Middle frontal gyrus (tissue), 1 donor: ENCODE measurements around the gene LRRC45.
A peak's percentile ranks its signal among the peaks of the same experiment; 100 is the strongest.
"Not testable (repeated sequence)": the region's sequence is repeated elsewhere in the genome, so short reads cannot be mapped to it uniquely, and the experiment has no call there.

Source experiments
- DNase-seq: peaks from one replicate; pipeline ENCODE4 v3.0.0-alpha.2; 2015; ENCODE audit warnings: low spot score; ENCODE audit errors: extremely low spot score

The LRRC45 gene

DNA sequence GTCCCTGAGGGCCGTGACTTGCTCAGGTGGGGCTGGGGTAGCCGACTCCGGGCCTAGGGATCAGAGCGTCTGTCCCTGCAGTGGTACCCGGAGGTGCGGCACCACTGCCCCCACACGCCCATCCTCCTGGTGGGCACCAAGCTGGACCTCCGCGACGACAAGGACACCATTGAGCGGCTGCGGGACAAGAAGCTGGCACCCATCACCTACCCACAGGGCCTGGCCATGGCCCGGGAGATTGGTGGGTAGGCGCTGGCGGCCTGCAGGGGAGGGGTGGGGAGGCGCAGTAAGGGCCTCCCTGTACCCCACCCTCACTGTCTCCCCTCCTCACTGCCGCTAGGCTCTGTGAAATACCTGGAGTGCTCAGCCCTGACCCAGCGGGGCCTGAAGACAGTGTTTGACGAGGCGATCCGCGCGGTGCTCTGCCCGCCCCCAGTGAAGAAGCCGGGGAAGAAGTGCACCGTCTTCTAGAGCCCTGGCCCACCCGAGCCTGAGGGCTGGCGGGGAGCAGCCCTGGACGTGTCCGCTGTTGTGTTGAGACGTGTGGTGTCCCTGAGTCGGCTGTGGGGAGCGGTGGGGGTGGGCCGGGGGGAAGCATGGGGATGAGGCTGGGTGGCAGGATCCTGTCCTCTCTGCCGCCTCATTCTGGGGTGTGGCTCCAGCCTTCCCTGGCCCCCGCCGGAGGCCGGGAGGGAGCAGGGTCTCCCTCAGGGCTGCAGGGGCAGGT, 10.4 kb downstream of the LRRC45 start:
- DNase-seq, result no peak

DNA sequence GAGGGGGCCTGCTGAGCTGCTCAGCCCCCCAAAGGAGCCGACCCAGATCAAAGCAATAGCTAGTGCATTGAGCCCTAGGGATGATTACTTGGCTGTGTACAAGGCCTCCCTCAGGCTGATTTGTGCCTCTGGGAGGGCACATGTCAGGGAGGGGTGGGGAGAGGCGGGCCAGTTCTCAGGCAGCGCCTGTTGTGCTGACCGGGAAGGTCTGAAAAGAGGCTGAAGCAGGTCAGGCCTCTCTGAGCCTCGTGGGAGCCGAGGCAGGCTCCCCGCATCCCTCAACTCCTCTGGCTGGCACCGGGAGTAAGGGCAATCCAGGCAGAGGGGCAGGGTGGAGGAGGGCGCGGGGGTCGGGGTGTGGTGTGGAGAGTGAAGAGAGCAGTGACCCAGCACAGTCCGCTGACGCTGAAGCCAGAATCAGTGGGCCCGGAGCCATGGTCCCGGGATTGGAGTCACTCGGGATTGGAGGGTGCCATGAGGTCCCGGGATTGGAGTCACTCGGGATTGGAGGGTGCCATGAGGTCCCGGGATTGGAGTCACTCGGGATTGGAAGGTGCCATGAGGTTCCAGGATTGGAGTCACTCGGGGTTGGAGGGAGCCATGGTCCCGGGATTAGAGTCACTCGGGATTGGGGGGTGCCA, 11.4 kb downstream of the LRRC45 start:
- no peak for DNase-seq

DNA sequence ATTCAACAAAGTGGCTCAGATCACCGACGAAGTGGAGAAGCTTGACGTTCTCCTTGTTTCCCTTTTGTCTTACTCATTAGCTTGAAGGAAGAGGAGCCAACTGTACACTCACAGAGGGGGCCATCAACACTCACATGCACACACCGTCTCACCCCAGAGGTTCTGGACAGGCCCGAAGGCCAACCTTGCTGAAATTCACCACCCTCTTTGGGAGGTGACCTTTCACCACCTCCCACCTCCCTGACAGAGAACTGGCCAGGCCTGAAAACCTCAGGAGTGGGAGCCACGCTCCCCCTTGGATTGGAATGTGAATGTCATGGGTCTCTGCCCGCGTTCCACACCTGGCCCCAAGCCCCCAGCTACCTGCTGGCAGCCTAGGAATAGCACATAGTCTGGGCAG, 12.4 kb downstream of the LRRC45 start:
- DNase-seq, result no peak

DNA sequence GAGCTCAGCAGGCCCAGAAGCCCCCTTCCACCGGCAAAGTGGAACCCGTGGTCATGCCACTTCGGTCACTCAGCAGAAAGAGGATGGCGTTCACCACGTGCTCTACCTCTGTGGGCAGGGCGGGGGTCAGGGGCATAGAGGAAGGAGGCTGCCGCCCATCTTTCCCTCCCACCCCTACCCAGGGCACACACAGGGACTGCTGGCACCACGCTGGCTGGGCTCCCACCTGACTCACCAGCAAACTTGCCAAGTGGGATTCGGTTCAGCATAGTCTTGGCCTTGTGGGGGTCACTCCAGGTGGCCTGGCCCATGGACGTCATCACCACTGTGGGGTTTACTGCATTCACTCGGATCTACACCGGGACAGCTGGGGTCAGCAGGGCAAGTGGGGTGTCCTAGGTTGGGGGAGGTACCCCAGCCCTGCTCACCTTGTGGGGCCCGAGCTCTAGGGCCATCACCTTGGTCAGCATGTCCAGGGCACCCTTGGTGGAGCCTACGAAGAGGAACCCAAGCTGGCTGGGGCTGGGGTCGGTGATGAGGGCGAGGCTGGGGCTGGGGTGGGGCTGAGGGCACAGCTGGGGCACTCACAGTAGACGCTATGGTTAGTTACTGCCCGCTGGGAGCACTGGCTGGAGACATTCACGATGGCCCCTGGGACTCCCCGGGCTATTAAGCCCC, 13.0 kb downstream of the LRRC45 start:
- no peak for DNase-seq

DNA sequence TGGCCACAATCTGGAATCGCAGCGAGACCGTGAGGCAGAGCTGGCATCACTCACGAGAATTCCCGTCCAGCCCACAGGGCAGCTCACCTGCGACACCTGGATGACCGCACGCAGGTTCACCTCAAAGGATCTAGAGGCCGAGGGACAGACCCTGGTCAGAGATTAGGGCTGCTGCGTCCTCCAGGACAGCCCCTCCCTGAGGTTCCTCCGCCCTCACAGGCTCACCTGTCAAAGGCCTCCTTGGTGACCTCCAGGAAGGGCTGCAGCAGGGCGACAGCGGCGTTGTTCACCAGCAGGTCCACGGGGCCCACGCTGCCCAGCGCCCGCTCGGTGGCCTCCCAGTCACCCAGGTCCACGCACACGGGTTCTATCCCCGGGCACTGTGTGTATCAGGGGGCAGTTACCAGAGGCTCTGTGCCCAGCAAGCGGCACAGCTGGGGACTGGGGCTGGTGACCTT, 13.6 kb downstream of the LRRC45 start:
- no peak for DNase-seq

DNA sequence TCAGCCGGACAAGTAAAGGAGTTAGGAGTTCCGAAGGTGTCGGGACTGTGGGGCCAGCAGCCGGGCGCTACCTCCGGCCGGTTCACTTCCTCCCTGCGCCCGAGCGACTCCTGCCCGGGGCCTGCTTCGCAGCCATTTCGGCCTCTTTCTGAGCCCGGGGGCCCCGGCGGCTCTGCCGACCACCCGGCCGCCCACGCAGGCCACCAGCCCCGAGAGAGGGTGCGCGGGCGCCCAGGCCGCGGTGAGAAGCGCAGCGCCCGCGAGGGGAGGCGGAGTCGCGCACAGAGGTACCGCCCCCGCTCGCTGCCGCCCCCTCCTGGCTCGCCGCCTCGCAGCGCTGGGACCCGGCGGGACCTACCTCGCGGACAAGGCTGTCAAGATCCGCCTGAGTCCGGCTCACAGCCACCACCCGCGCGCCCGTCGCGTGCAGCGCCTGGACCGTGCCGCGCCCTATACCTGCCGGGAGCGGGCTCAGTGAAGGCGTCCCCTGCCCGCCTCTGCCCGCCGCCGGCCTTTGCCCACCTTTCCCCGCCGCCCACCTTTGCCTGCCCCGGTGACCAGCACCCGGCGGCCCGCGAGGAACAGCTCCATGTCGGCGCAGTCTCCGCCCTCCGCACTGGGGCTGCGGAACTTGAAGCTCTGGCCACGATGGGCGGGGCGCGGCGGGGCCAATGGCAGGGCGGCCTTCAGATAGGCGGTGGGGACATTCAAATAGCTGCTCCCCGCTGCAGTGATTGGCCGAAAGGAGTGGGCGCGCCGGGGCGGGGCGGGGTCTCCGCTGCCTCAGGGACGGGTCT, 14.2 kb downstream of the LRRC45 start, which contains the start of gene DCXR:
DCXR (minus strand) TSS at position 606 of the 797 bp plus-strand sequence; CDS start at position 591, 15 bp downstream.
- peak; percentile 84 for DNase-seq

DNA sequence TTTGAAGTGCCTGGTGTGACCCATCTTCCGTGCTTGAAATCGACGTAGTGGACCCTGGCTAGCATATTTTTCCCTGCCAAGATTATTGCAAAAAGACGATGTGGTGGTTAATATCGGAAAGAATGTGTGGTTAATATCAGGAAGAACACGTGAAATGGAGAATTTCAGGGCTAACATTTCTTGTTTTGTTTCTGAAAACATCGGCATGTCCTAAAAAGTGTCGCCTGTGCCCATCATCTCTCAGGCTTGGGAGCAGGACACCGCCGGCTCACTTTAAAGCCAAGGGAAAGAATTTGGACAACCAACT, 14.7 kb downstream of the LRRC45 start:
- no peak for DNase-seq

DNA sequence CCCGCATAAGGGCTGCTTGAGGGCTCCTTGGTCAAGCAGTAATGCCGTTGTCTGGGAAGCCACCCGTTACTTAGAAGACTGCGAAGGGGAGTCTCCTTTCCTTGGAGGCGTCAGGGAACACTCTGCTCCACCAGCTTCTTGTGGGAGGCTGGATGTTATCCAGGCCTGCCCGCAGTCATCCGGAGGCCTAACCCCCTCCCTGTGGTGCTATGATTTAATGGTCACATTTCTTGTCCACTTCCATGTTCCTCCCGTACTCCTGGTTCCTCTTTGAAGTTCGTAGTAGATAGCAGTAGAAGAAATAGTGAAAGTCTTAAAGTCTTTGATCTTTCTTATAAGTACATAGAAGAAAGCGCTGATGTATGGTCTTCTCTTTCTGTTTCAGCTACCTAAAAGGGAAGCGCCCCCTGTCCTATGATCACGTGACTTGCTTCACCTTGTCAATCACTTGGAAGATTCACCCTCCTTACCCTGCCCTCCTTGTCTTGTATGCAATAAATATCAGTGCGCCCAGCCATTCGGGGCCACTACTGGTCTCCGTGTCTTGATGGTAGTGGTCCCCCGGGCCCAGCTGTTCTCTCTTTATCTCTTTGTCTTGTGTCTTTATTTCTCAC, 15.8 kb downstream of the LRRC45 start:
- not testable (repeated sequence) for DNase-seq

DNA sequence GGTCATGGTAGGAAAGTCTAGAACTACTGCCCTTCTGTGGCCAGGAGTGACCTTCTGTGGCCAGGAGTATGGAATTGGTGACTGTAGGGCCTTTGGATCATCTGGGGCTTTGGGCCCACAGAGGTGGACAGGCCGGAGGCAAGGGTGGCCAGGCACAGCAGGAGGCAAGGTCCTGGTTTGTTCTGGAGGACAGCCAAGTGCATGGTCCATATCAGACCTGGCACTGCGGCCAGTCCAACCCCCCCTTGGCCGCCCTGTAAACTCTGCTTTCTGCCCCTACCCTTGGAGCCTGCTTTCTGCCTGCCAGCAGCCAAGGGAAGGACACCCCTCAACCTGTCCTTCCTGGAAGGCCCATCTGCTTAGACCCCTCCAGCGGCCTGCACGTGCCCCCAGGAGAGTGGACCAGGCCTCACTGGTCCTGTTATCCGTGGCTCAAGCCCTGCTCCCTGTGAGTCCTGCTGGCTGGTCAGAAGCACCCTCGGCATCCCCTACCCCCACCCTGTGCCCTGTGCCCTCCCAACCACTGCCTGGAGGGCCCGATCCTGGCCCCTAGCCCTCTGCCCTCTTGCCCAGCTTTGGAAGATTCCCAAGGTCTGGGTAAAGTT, 16.7 kb downstream of the LRRC45 start:
- no peak for DNase-seq

DNA sequence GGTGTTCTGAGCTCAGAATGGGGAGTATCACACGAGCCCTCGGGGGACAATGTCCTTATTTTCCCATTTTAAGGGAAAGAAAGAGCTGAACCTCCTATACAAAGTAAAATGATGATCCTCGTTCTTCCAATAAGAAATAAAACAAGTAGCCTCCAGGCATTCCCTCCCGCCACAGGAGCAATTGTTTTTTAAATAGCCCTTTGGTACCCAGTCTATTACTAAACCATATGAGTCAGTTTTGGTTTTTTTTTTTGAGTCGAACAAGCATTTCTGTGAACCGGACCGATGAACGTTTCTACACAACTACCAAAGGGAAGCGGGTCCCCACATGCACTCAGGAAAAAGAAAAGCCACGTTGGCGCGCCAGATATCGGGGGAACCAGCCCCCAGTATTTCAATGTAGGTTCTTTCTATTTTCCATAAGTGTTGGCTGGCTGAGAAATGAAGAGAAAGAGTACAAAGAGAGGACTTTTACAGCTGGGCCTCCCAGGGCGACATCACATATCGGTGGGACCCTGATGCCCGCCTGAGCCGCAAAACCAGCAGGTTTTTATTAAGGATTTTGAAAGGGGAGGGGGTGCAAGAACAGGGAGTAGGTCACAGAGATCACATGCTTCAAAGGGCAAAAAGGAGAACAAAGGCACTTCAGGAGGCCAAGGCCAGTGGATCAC, 18.2 kb downstream of the LRRC45 start:
- DNase-seq, result no peak

DNA sequence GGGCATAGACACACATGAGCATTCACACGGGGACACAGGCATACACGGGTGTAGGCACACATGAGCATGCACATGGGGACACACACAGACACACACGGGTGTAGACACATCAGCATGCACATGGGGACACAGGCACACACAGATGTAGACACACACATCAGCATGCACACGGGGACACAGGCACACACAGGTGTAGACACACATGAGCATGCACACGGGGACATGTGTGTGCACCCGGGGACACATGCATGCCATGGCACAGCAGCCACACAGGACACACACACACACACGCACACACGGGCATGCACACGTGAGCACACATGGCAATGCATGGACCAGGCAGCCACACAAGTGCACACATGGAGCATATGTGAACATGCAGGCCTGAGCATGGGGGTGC, 19.5 kb downstream of the LRRC45 start:
- DNase-seq, result no peak

DNA sequence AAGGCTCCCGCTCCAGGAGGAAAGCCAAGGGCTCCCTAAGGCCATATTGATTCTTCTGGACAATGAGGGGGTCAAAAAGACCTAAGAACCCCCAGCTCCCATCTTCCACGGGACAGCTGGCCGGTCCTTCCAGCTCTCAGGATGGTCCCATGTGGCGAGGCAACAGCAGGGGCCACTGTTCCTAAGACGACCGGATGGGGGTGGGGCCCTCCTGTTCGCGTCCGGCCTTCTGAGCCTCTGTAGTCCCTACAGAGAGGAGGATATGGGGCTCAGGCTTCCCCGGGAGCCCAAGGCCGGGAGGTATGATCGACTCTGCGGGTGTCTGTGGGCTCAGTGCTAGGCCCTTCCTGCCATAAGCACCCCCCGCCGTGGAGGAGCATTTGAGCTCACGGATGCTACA, 20.4 kb downstream of the LRRC45 start:
- no peak for DNase-seq

DNA sequence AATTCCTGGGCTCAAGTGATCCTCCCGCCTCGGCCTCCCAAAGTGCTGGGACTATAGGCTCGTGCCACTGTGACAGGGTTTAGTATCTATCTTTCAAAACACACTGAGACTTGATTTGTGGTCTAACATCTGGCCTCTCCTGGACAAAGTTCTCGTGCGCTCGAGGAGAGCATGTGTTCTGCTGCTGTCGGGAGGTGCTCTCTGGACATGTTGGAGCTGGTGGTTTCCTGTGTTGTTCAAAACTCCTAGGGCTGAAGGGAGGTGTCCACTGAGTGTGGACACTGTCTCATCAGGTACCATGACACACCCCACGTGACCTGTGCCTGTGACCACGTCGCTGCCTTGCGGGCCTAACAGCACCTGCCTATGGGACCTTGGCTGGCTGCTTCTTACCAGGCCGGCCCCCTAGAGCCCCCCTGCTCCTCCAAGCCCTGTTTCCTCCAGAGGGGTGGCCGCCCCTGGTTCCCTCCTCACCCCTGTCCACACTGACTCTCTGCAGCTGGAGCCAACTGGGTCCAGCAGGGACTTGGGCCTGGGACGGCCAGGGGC, 22.9 kb downstream of the LRRC45 start:
- no peak for DNase-seq

DNA sequence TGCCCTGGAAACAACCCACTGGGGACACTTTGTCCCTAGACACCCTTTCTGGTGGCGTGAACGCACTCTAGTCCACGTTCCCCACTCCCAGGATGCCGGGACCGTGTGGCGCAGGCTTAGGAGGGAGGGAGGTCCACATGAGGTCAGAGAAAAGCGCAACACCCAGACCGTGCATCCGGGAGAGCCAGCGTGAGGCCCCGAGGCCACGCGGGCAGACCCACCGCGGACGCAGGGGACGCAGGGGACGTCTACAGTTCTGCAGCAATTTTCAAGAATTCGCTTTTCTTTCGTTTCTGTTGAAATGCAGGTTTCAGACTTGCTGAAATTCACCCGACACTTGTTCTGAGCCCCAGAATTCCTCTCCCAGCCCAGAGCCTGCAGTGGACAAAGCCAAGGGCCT, 23.8 kb downstream of the LRRC45 start:
- no peak for DNase-seq

DNA sequence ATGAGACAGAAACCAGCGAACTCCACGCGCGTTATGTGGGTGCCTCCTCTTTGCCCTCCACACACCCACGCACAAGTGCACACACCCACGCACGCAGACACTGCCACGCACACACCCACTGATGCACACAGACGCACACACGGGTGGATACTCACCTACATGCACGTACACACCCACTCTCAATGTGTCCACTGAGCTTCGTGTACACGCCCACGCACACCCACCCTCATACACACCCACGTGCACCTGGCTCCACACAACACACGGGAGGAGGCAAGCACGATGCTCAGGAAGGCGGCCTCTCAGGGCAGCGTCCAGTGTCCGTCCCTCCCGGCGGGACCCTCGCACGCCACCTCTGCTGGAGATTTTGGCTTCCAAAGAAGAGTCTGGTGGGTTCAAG, 24.3 kb downstream of the LRRC45 start:
- no peak for DNase-seq

DNA sequence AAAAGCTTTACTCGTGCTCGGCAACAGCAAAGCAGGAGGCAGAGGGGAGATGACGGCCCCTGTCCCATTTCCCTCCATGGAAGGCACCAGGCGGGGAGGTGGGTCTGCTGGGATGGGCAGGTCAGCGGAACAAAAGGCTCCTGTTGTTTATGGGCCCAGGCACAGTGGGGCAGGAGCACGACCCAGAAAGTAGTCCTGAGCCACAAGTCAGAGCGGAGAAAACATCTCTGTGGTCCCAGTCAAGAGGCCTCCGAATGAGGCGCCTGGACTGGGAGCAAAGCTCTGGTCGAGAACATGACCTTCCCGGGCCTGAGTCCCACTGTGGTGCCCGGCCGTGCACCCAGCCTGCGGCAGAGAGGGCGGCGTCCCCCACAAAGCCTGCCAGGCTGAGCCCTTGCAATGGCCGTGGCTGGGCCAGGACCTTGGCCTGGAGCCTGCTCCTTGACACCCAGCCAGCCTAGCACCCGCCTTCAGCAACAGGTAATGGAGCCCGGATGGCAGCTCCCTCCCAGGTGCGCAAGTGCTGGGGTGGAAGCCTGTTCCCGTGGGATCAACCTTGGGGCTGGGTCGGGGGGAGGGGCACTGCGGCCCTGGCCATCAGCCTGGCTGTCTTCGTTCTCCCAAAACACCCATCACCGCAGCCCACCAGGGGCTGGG, 24.9 kb downstream of the LRRC45 start:
- no peak for DNase-seq

DNA sequence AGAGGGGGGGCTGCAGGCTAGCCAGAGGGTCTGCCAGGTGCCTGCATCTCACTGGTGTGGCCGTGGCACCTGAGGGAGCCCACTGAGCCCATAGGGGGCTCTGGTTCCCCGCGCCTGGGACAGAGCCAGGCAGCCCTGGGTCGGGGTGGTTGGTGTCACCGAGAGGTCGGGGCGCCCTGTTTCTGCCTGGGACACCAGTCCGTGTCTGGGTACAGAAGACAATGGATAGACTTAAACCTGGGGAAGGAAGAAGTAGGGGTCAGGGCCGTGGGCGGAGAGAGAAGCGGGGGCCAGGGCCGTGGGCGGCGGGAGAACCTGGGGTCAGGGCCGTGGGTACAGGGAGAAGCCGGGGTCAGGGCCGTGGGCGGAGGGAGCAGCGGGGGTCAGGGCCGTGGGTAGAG, 25.5 kb downstream of the LRRC45 start:
- DNase-seq, result no peak

DNA sequence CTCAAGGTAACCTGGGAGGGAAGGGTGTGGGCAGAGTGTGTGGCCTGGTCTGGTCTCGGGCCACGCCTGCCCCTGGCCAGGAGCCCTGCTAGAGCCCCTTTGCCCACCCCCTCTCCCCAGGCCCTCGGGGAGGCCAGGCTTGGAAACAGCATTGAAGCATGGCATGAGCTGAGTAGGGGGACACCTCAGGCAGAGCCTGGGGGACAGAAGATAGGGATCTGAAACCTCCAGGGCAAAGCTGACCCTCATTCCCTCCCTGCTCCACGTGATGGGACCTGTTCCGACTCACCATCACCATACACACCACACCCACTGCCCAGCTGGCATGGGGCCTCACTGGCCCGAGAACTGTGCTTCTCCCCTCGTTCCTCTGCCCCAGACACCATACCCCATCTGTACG, 26.0 kb downstream of the LRRC45 start:
- DNase-seq, result no peak

DNA sequence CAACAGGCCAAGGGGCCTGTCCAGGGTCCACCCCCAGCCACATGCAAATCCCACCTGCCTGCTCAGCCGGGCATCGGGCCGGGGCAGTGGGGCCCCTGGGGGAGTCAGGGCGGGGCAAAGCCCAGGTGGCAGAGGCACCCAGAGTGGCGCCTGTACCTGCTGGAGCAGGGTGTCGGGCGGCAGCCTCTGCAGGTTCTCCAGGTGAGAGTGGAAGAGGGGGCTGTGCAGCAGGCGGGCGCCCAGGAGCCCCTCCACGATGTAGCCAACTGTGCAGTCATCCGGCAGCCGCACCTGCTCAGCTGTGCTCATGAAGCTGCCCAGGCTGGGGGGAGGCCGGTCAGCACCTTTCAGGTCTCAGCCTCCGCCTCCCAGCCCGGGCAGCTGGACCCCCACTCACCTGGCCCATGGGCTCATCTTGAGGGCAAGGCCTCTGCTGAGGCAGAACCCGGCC, 26.4 kb downstream of the LRRC45 start:
- DNase-seq, result no peak
